HG02852 (cell line): ENCODE measurements around the gene TNP2.

ENCODE experiments used
- ATAC-seq: cut with Tn5 transposase; IDR thresholded peaks from one replicate; pipeline ENCODE4 v1.9.1; 2021; ENCODE audit warnings: mild to moderate bottlenecking, moderate library complexity; ENCODE audit not compliant: unreplicated experiment

Gene TNP2

DNA sequence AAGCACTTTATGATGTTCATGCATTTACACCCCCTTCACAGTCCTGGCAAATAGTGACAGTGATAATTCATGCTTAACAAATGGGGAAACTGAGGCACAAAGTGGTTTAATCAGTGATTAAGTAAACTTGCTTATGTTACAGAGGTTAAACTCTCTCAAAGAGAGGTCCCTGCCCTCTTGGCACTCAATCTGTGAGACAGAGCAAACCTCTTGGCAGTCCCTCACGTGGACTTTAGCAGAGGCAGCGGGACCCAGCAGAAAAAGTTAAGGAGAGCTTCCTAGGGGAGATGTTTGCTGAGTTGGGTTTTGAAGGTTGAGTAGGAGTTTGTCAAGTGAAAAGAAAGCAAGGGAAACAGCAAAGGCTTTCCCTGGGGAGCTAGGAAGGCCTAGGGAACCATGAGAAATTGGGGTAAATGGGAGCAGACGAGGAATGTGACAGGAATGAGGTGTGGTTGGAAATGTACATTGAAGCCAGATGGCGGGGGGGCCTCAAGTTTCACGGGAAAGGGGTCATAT is 23.8 kb downstream of the TNP2 start:
- ATAC-seq, result no peak

- no peak for ATAC-seq
Measured at GRCh38 chr16:11242658-11243057, 26.5 kb downstream of the TNP2 start.

DNA sequence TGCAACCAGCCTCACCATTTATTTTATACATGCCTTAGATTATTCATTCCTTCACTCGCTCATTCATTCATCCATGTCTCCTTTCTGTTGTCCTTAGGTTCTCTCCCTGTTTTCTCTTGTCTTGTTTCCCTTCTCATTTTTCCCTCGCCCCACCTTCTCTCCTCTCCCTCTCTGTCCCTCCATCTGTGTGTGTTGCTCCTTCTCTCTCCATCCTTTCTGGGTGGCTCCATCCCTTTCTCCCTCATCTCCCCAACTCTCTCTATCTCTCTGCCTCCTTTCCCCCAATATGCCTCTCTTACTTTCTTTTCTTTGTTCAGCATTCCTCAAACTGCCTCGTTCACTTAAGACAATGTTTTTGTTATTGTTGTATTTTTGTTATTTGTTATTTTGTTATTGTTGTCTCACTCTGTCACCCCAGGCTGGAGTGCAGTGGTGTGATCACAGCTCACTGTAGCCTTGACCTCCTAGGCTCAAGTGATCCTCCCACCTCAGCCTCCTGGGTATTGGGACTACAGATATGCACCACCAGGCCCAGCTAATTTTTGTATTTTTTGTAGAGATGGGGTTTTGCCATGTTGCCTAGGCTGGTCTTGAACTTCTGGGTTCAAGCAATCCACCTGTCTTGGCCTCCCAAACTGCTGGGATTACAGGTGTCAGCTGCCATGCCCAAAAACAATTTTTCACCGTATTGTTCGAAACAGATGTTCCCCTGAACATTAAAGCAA is 27.5 kb downstream of the TNP2 start:
- no peak for ATAC-seq

GRCh38 chr16:11240636-11241473 is 28.3 kb downstream of the TNP2 start:
- ATAC-seq, result no peak

DNA sequence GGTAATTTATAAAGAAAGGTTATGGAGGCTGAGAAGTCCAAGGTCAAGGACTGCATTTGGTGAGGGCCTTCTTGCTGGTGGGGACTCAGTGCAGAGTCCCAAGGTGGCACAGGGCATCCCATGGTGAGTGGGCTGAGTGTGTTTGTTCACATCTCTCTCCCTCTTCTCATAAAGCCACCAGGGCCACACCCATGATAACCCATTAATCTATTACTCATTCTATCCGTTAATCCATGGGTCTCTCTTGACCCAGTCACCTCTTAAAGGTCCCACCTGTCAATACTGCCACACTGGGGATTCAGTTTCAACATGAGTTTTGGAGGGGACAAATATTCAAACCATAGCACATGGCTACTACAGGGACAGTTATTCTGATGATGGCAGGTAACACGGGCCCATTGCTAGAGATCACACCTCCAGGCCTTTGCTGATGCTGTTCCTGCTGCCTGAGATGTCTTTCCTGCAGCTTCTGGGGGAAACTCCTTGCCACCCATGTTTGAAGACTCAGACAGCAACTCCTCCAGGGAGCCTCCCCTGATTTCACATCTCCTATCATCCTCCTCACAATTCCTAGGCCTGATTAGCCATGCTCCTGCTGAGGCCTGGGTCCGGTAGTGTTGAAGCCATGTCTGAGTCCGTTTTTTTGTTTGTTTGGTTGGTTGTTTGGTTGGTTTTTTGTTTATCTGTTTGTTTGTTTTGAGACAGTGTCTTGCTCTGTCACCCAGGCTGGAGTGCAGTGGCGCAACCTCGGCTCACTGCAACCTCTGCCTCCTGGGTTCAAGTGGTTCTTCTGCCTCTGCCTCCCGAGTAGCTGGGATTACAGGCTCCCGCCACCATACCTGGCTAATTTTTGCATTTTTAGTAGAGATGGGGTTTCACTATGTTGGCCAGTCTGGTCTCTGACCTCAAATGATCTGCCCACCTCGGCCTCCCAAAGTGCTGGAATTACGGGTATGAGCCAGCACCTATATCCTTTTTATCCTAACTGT is 29.2 kb downstream of the TNP2 start:
- no peak for ATAC-seq

- no peak for ATAC-seq
Measured at GRCh38 chr16:11238272-11239202, 30.6 kb downstream of the TNP2 start.

GRCh38 chr16:11236461-11237254 is 32.5 kb downstream of the TNP2 start:
- ATAC-seq, result no peak

- no peak for ATAC-seq
Measured at GRCh38 chr16:11235703-11235991, 33.5 kb downstream of the TNP2 start.

GRCh38 chr16:11234884-11235702 is 34.0 kb downstream of the TNP2 start:
- ATAC-seq, result no peak

- no peak for ATAC-seq
Measured at GRCh38 chr16:11233727-11234376, 35.3 kb downstream of the TNP2 start.

- ATAC-seq, result peak; percentile 76
Measured at GRCh38 chr16:11232852-11233726, 36.0 kb downstream of the TNP2 start.

DNA sequence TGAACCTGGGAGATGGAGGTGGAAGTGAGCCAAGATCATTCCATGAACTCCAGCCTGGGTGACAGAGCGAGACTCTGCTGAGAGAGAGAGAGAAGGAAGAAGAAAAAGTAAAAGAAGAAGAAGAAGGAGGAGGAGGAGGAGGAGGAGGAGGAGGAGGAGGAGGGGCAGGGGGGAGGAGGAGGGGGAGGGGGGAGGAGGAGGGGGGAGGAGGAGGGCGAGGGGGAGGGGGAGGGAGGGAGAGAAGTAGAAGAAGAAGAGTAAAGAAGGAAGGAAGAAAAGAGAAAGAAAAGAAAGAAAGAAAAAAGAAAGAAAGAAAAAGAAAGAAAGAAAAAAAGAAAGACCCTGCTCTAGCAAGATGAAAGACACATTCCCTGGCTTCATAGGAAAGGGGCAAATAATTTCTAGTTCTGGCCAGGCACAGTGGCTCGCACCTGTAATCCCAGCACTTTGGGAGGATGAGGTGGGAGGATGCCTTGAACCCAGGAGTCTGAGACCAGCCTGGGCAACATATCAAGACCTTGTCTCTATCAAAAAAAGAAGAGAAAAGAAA is 36.7 kb downstream of the TNP2 start:
- no peak for ATAC-seq

DNA sequence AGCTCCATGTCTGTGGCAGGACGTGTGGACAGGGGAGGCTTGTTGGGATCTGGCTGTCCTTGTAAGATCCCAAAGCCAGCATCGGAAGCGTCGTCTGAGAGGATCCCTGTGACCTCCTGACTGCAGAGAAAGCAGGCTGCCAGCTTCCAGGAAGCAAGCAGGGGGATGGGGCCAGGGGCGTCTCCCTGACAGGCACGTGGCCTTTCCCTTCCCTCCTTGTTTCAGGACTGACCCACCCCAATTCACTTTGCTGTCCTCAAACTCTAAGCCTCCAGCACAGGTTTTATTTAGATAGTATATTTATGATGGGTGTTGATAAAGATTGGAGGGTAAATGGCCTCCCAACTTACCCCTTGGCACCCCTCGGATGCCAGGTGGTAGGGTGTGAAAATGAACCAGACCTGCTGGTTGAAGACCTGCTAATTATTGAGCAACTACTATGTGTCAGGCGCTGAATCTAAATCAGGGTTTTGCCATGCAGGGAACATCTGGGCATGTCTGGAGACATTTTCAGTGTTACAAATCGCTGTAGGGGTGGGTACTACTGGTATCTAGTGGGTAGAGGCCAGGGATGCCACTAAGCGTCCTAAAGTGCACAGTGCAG is 37.7 kb downstream of the TNP2 start:
- ATAC-seq, result no peak

- ATAC-seq, result no peak
Measured at GRCh38 chr16:11229906-11230305, 39.2 kb downstream of the TNP2 start.

DNA sequence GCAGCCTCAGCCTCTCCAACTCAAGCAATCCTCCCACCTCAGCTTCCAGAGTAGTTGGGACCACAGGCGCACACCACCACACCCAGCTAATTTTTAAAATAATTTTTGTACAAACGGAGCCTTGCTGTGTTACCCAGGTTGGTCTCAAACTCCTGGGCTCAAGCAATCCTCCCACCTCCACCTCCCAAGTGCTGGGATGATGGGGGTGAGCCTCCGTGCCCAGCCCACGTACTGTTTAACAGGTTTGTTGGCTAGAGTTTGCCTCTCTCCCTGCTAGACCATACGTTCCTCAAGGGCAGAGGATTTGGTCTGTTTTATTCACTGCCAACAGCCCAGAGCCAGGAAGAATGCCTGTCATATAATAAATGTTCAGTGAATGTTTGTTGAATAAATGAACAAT is 39.7 kb downstream of the TNP2 start:
- no peak for ATAC-seq
